HG03135 (cell line): ENCODE results near the gene CELA3A.
"Not testable (repeated sequence)": the region's sequence is repeated elsewhere in the genome, so short reads cannot be mapped to it uniquely, and the experiment has no call there.

Experiments used
- ATAC-seq: cut with Tn5 transposase; IDR thresholded peaks from one replicate; pipeline ENCODE4 v1.9.1; 2021; ENCODE audit warnings: mild to moderate bottlenecking, moderate library complexity; ENCODE audit not compliant: unreplicated experiment

The CELA3A gene, protein sequence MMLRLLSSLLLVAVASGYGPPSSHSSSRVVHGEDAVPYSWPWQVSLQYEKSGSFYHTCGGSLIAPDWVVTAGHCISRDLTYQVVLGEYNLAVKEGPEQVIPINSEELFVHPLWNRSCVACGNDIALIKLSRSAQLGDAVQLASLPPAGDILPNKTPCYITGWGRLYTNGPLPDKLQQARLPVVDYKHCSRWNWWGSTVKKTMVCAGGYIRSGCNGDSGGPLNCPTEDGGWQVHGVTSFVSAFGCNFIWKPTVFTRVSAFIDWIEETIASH

DNA sequence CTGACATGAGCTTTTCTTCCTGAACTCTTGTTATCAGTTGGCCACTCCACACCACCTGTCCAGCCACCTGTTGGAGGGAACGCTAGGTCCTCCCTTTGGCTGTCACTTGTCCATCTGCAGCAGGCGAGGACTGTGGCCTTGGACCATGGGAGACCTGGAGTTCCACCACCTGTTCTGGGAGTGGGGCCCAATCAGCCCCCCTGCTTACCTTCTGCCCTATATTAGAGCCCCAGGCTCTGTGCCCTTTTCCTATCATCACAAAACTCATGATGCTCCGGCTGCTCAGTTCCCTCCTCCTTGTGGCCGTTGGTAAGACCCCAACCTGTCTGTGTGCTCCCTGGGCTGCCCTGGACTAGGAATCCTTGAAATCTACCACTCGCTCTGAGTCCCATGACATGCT lies at the start of gene CELA3A:
Gene CELA3A, plus strand, starts transcription at position 249 of the 400 bp plus-strand sequence. Its CDS starts 18 bp downstream, at position 267.
- no peak for ATAC-seq

DNA sequence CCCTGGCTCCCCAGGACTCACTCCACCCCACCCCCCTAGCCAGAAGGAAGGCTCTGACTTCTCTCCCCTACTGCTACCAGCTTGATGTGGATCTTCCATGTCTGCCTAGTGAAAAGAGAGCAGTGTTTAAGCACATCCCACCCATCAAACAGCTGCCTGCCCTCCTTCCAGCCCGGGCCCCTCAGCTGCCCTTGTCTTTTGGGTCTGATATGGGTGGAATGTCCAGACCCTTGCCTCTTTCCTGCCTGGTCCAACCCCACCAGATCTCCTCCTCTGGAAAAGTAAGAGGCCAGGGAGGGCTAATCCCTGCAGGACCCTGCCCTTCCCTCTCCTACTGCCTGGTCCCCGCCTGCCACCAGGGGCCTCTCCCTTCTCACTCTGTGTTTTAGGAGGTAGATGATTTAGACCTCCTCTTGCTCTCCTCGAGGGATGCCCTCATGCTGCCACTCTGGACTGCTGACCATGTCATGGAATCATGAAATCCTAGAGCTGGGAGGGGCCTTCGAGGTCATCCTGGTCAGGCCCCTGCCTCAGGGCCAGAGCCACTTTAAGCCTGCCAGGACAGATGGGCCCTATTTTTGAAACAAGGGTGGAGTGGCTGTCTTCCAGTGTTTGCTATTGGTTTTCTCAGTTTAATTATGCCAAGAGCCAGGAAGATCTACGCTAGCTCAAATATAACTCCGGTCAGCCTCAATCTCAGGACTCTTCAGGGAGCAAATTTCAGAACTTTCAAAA lies 48.5 kb upstream of the CELA3A start:
- ATAC-seq = no peak

DNA sequence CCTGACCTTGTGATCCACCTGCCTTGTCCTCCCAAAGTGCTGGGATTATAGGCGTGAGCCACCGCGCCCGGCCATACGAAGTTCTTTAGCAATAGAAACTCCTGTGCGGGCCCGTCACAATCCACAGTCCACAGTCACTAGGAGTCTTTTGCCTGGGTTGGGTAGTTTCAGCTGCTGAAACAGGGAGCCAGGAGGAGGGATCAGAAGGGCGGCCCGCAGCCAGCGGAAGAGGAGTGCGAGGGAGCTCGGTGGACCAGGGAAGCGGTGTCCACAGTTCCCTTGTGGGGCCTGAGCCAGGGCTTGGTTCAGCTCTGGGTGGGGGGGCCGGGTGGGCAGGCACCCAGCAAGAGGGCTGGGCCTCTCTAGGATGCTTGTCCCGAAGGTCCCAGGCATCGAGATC lies 46.4 kb upstream of the CELA3A start:
- no peak for ATAC-seq

DNA sequence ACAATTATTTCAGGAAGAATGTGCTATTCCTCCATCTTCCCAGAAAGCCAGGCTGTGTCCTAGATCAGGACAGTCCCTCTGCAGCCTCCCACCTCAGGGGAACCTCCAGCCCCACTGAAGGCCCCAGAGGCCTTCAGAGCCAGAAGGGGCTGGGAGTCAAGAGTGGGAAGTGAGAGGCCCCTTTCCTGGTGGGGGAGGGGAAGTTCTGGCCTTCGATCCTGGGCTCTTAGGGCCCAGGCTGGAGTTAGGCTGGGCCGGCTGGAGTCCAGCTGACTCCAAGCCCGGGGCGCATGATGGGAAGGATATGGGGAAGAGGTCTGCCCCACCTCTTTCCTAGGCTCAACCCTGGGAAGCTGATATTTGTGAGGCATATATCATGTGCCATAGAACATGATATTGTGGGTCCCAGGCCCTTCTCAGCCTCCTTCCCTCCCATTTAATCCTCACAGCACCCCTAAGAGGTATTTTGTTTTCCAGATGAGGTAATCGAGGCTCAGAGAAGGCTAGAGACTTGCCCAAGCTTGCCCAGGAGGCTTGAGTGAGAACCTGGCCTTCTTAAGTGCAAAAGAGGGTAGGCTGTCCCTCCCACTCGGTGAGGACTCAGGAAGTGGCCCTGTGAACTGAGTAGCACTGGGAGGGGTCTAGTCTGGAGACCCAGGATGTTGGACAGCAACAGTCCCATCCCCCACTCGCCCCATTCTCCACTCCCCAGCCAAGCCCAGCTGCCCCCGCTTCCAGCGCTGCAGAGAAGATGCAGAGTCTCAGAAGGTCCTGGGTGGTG lies 45.8 kb upstream of the CELA3A start:
- ATAC-seq = no peak

DNA sequence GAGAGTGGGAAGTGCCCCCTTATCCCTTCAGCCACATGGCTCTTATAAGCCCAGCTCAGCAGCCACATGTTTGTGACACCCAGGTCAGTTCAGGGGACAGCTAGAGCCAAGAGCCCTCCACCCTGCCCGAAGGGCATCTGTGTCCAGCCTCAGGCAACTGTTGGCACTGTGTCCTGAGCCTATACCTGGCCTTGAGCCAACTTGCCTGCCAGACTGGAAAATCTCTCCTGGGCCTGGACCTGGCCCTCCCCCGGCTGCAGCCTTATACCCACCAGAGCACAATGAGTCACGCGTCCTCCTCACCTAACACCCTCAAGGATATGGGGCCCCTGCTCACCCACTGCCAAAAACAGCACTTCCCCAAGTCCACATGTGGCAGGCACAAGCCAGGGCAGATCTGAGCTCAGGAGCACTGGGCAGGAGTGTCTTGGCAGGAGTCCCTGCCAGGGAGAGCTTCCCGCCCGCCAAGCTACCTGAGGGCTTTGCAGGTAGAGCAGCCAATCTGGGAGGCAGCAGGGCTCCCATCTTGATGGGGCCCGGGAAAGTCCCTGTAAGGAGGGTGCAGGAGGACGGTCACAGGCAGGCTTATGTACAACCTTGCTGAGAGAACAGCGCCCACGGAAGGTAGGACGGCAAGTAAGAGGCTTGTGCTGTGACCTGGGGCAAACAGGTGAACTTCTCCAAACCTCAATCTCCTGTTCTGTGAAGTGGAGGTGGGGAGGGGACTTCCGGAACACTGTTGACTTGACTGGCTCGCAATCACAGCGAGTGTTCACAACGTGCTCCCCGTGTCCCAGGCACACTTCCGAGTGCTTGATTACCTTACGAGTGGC lies 44.5 kb upstream of the CELA3A start:
- ATAC-seq = no peak

DNA sequence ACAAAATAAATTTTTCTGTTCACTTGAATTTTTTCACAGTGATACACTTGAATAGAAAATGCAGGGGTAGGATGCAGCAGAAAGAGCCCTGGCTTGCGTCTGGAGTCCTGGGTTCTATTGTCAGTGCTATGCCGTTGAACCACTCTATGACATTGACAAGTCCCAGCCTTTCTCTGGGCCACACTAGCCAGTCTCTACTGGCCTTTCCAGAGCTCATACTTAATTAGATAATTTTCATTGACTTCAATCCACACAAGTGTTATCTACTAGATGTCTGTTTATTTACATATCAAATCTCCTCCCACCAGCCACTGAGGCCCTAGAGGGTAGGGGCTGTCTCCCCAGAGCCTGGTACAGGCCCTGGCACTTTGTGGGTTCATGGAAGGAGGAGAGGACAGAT lies 40.1 kb upstream of the CELA3A start:
- no peak for ATAC-seq

DNA sequence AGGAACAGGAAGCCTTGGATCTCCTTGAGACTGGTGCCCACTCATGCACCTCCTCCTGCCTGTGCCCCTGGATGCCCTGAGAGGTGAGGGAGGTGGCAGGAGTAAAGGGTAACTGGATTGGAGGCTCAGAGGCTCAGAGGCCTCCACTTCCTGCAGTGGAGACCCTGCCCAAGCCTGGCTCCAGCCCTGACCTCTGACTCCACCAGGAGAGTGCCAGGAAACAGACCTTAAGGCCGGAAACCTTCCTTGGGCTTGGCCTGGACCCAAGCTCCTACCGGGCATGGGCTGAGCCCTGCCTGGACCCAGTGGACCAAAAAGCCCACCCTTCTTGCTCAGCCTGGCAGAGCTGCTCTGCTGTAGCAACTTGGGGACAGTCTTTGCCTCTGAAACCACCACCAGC lies 39.7 kb upstream of the CELA3A start:
- ATAC-seq = no peak

DNA sequence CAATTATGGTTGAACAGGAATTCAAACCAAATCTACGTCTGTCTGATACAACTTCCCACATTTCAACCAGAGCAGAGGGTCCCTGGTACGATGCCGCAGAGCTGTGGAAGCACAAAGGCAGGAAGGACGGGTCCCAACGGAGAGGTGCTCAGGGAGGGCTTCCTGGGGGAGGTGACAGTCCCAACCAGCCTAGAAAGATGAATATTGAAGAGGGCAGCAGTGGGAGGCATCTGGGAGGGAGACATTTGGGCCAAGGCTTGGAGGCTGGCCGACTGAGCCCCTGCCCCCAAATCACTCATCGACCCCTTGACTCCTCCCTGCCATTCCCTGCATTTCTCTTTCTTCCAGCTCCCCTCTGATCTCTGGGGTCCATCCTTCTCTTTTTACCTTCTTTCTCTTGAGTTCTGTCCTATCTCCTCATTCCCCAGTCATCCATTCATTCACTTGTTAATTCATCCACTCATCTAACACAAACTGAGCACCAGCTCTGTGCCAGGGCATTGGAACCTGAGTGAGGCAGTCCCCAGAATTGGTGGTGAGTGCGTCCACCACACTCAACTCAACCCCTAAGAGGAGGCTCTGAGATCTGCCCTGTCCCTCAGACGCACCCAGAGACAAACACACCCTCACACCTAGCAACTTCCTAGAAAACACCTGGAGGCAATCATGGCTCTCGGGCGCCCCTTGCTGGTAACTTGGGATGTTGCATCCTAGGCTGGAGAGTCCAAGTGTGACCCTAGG lies 37.8 kb upstream of the CELA3A start:
- no peak for ATAC-seq

DNA sequence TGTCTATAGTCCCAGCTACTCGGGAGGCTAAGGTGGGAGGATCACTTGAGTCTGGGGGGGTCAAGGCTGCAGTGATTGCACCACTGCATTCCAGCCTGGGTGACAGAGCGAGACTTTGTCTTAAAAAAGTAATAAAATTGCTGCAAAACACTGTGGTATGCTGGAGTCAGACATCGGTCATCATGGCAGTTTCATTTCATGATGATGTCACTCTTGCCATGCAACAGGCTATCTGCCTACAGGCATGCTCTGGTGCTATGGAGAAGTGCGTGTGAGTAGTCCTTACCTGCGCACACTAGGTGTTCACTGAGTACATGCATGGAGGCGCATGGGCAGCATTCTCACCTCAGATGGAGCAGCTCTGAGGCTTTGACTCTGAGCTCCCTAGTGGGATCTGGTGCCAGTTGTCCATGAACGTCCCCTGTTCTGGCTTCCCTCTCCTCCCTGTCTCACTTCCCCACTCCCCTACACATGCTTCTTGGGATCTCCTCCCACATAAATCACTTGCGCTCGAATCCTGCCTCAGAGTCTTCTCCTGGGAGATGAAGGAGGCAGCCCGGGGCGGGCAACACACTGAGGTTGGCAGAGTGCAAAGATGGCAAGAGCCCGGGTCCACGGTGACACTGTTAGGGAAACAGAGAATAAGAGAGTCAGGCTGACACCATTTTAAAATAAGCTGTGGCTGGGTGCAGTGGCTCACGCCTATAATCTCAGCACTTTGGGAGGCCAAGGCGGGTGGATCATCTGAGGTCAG lies 35.0 kb upstream of the CELA3A start:
- ATAC-seq = no peak

DNA sequence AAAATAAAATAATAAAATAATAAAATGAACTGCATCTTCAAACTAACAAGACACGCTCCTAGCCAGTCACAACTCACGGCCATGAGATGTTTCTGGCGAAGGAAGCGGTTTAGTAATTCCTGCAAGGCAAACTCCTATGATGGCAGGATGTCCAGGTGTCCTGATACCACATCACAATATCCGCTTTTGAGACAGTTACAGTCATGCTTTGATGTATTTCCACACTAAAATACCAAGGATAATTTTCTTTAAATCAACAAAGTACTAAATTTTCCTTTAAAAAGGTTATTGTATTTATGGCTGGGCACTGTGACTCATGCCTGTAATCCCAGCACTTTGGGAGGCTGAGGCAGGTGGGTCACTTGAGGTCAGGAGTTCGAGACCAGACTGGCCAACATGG lies 34.2 kb upstream of the CELA3A start:
- not testable (repeated sequence) for ATAC-seq

DNA sequence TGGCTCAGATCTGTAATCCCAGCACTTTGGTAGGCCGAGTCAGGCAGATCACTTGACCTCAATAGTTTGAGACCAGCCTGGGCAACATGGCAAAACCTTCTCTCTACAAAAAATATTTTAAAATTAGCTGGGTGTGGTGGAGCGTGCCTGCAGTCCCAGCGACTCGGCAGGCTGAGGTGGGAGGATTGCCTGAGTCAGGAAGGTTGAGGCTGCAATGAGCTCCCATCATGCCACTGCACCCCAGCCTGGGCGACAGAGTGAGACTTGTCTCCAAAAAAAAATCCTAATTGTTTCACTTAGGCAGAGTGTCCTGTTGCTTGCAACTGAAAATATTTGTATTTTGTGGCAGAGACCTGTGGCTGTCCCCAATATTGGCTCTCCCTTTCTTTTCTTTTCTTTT lies 32.4 kb upstream of the CELA3A start:
- not testable (repeated sequence) for ATAC-seq

DNA sequence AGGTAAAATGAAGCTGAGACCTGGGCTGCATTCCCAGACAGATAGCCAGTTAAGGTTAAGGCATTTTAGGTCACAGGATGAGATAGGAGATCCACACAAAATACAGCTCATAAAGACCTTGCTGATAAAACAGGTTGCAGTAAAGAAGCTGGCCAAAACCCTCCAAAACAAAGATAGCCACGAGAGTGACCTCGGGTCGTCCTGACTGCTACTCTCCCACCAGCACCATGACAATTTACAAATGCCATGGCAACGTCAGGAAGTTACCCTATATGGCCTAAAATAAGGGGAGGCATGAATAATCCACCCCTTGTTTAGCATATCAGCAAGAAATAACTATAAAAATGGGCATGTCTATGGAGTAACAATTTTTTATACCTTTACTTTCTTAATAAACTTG lies 30.9 kb upstream of the CELA3A start:
- ATAC-seq = not testable (repeated sequence)

DNA sequence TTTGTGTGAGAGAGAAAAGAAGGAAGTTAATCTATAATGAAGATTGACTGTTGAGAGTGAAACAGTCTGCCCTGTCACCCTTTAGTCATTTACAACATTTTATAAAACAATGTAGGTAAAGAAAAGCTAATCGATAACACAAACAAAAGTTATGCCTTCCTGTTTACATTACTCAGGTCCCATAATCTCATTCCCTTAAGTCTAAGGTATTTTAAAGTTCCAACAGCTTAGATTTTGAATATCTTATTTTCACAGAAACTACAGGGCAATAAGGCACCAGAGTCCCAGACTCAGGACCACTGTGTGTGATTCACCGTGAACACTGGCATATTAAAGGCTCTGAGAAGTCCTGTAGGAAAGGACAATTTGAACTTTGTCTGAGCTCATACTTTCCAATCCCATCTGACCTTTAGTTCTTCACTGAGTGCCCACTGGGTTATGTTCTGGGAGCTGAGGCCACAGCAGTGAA lies 28.4 kb upstream of the CELA3A start:
- not testable (repeated sequence) for ATAC-seq

DNA sequence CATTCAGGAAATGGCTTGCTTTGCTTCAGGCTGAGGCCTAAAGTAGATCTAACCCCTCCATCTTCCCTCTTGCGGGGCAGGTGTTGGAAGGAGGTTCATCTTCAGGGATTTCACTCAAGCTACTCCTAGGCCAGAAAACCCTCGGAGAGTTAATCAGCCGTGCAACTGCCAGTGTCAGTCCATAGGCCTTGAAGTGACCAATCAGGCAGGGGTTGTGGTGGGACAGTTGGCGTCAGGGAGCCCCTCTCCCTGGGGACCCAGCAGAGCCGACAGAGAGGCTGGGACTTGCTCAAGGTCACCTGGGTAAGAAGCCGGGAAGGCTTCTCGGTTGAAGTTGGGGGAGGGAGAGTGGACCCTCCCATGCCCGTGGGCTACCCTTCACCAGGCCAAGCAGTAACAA lies 27.5 kb upstream of the CELA3A start:
- ATAC-seq = not testable (repeated sequence)

DNA sequence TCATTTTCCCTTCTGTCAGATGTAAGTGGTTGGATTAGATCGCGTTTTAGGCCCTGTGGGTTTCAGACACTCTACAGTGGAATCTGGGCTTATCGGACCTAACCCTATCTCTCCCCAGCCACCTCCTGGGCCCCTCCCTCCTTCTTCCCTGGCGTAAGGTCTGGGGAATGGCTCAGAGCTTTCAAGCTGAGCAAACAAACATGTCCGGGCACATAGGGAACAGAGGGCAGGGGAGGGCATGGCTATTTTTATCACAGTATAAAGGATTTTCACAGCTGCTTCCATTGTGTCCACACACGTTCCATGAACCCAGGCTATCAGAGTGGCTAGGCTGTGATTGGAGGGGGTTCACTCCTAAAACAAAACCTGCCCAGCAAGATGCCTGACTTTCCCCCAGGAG lies 26.8 kb upstream of the CELA3A start:
- not testable (repeated sequence) for ATAC-seq

DNA sequence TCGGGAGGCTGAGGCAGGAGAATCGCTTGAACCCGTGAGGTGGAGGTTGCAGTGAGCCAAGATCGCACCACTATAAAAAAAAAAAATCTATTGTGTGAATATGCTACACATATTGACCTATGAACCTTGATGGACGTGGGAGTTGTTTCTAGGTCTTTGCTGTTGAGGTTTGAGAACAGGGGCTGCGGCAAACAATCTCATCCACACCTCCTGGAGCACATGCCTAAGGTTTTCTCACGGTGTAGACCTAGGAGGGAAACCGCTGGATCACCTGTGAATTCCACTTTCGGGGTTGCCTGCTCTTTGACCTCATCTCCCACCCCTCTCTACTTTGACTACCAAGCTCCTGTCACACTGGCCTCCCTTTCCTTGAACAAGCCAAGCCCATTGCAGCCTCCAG lies 26.2 kb upstream of the CELA3A start:
- not testable (repeated sequence) for ATAC-seq

DNA sequence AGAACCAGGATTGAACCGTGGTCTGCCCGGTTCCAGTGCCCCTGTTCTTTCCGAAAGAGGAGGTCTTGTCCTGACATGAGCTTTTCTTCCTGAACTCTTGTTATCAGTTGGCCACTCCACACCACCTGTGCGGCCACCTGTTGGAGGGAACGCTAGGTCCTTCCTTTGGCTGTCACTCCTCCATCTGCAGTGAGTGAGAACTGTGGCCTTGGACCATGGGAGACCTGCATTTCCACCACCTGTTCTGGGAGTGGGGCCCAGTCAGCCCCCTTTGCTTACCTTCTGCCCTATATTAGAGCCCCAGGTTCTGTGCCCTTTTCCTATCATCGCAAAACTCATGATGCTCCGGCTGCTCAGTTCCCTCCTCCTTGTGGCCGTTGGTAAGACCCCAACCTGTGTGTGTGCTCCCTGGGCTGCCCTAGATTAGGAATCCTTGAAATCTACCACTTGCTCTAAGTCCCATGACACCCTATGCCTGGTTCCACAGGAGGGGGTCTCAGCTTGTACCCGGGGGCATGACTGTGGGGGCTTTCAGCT lies 24.7 kb upstream of the CELA3A start, which contains the start of gene CELA3B:
Gene CELA3B, plus strand, starts transcription at position 320 of the 537 bp plus-strand sequence. Its CDS starts 18 bp downstream, at position 338.
- not testable (repeated sequence) for ATAC-seq

DNA sequence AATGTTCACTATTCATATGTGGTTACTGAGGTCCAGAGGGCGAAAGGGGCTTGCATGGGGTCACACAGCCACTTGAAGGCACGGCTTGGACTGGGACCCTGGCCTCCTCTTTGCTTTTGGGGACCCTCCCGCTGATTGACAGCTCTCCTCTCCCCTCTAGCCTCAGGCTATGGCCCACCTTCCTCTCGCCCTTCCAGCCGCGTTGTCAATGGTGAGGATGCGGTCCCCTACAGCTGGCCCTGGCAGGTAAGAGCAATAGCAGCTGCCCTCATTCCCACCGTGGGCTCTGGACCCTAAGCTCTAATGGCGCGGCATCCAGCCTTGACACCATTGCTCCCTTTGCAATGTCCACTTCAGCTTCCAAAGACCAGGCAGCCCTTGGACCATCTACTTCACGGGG lies 23.2 kb upstream of the CELA3A start:
- ATAC-seq = not testable (repeated sequence)
